HG03565 (cell line): ENCODE measurements around the gene RPH3AL.

Experiments
- ATAC-seq: cut with Tn5 transposase; IDR thresholded peaks from one replicate; pipeline ENCODE4 v1.9.1; 2021; ENCODE audit warnings: mild to moderate bottlenecking, moderate library complexity; ENCODE audit not compliant: unreplicated experiment

The RPH3AL gene

DNA sequence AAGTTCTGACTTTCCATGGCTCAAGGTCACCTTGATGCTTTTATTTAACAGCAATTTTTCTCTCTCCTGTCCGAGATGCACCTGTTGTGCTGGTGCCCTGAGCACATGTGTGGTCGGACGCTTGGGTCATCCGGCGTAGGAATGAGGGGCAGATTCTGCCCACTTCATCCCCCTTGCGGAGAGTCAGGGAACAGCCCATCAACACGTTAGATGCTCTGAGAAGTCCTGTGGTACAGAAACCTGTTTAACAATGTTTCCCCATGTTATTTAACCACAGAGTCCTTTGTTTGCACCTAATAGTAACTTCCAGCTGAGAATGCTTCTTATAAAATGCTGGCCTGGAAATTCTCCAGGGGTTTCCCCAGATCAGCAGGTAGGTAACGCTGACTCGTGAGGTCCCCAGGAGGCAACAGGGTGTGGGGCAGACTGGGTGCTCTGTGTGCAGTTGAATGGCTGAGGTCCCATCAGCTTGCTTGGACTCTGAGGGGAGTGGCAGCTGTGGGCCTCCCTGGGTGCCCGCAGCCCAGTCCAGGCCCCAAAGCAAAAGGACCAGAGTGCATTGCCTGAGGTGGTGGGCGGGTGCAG is 189.0 kb downstream of the RPH3AL start:
- ATAC-seq, result no peak

GRCh38 chr17:162689-163088 is 189.9 kb downstream of the RPH3AL start:
- ATAC-seq, result no peak
